GM21390 (cell line): Measurements from ENCODE around the gene PROX1.

Experiments
- ATAC-seq: cut with Tn5 transposase; IDR thresholded peaks from one replicate; pipeline ENCODE4 v1.9.1; 2021; ENCODE audit not compliant: unreplicated experiment

PROX1 gene

DNA sequence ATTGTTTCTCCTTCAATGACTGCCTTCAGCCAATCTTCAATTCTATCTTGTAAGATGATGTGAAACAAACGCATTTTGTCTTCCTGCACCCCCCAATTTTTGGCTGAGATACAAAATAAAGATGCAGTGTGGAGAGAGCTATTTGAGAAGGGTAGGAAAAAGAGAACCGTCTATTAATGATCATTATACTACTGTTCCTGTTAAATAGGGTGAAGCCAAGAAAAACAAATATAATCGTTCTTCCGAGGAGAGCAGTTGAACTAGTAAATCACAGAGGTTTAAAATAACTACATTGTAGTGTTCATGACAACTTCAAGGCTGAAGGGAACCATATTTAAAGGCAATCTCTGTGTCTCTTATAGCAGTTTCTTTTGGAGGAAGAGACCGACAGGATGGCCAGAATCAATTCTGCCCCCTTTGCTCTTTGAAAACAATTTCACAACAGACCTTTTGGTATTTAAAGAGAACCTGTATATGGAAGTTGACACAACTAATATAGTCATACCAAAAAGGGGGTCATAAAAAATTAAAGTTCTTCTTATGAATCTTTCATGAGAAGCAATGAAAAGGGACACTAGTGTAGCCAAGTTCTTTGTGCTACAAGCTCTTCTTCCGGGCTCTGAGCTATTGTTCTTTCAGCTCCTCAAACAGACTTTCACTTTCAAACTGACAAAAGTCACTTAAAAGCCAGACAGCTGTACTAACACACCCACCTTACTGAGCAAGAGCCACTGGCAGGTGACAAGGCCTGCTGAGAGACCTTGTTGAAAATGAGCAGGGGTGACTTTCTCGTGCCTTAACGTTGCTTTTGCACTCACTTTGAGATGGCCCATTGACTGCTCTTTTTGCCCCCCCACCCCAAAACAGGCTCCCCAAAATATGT, 30.9 kb downstream of the PROX1 start:
- ATAC-seq, result peak; percentile 71

DNA sequence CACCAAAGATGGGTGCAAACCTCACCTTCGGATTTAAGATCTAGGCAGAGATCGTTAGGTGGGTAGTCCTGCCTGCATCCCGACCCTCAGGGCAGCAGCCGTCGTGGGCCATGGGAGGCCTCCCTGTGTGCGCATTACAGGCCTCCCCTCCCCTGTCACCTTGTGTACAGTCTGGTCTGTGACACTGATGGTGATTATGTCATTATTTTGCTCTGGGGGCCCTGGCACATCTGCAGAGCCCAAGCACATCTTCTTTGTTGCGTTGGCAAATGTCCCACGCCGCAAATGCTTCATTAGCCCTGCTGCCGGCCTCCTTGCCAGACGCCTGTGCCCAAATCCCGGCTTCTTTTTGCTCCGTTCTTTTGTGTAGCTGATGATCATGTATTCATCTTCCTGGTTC, 31.7 kb downstream of the PROX1 start:
- ATAC-seq, result no peak

DNA sequence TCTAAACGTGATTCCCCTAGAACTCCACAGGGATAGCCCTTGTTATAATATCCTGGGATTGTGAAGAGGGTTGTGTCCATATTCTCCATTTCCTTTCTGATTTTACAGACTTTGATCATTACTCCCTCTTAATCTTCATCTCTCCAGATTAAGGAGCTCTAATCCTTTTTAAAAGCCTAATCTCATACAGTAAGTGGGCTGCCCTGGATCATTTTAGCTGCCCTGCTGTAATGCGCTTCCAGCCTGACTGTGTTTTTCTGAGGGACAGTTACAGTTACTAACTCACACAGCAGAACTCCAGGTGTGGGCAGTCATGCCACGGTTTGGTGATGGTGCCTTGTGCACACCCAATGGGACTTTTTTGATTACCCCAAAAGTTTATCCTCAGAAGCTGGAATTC, 33.5 kb downstream of the PROX1 start:
- no peak for ATAC-seq

DNA sequence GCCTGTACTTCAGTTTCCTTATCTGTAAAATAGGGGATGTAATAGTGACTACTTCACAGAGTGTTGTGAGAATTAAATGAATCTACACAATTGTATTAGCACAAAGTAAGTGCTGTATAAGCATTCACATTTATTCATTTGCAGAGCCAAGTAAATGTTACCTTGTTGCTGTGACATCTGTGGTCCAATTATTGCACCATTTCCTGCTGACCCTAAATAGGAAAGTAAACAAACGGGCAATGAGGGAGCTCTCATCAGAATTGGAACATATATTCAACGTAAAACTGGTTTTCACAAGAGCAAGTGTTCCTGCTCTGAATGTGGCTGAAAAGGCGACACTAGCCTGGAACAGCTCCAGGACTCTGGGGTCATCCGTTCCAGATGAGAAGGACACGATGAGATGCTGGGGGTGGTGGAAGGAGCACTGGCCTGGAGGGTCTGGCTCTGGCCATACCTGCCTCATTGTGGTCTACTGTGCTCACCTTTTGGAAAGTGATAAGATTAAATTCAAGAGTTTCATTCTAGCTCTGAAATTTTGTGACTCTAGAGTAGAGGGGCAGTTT, 34.5 kb downstream of the PROX1 start:
- ATAC-seq, result no peak

DNA sequence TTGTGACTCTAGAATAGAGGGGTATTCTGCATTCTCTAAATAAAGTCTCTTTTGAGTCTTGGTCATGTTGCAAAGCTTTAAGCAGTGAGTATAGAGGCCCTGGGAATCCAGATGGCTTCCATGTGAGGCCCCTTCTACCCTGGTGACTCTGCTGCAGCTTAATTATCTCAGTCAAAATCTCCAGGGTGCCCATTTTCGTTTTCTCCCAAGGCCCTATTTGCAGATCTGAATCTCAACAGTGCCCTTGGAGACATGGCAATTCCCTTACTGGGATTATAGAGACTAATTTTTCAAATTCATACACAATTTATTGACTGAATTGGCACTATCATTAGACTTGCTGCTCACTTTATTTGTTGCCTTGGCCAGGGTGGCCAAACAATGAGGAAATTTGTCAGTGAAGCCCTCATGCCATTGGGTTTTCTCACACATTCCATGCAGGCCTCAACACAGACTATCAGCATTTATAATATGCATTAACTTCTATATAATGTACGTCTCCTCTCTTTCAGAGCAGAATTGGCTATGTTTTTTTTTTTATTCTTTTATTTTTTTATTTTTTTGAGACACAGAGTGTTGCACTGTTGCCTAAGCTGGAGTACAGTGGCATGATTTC, 35.1 kb downstream of the PROX1 start:
- no peak for ATAC-seq

DNA sequence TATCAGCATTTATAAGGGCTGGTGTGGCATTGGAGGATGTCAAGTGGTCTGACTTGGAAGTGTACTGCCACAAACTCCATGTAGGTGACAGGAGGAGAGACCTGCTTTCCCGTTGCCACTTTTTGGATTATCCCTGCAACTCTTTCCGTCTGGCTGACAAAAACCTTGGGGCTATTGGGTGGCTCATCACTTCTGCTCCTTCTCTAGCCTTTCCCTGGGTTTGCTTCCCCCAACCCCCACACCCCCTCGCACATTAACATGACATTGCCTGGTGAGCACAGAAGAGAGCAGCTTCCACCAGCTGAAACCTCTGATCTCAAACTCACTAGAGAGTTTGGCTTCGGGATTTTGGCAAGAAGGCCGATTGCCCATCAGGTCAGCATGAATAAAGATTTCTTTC, 39.2 kb downstream of the PROX1 start:
- no peak for ATAC-seq

DNA sequence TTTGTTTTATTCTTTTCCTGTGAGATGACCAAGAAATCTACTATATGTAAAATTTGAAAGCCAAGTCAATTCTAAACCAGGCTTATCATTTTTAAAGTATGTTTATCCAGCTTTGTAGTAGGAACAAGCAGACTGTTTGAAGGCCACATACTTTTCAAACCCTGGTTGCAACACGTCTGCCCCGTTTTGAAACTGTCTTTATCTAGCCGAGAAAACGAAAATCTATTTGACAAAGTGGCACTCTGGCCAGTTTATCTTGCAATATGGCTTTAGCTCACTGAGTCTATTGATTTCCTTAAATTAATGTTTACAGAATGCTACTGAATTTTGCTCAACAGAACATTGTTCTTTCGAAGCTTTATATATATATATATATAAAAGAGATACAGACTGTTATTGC, 39.7 kb downstream of the PROX1 start:
- ATAC-seq, result no peak

DNA sequence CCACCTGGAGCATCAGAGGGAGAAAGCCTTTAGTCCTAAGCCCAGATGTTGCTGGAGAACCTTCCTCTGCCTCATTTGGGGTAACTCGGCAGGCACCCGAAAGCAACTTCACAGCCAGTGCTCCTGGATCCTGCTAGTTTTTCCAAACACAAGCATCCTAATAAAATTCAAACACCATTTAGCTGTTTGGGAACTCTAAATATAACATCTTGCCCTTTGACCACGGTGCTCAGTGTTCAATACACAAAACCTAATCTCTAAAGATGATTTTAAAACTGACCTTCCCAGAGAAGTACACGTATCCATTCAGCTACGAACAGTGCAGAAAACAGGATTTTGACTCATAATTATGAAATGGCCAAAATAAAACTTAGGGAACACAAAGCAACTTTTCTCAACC, 40.3 kb downstream of the PROX1 start:
- no peak for ATAC-seq

DNA sequence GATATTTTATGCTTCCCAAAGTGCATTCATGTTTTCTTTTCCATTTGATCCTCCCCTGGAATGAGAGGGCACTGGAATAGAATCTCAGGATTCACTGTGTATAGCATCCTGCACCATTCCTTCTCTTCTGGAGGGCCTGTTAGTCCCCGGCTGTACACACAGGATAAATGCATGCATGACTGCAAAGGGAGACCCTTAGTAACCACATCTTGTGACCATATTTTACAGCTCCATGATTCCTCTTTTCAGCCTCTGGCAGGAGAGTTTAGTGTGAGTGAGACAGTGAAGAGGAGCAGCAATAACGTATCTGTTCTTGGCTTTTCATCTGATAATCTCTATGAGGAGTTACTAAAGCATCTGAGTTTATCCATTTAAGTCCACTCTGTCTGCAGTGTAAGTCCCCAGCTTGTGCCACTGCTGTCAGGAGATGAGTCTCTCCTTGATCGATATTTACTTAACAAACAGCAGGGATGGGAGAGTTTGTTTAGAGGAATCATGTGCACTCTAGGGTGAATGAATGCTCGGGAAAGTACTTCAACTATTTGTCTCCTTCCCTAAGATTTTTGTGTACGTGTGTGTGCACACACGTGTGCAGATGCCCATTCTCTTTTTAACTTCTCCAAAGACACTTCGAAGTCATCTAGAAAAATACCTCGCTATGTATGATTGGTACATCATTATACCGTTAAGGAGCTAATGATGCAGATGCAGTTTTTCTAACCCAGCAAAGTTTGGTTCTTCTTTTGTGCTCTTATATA, 41.1 kb downstream of the PROX1 start:
- no peak for ATAC-seq

DNA sequence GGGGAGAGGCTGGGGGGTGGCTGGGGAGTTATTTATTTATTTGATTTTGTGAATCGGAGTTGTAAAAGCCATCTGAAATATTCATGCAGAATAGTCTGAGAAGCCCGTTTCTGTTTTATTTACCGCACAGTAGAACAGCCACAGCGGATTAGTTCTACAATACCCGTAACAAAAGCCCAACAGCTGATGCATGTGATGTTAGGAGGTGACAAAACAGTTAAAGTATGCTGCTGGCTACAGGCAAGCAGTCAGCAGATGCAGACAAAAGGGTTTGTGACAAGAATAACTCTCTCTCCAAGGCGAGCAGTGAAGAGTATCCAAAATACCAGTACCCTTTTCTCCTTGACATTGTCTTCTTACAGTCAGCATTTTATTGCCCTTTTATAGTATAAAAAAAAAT, 42.0 kb downstream of the PROX1 start:
- ATAC-seq, result no peak

DNA sequence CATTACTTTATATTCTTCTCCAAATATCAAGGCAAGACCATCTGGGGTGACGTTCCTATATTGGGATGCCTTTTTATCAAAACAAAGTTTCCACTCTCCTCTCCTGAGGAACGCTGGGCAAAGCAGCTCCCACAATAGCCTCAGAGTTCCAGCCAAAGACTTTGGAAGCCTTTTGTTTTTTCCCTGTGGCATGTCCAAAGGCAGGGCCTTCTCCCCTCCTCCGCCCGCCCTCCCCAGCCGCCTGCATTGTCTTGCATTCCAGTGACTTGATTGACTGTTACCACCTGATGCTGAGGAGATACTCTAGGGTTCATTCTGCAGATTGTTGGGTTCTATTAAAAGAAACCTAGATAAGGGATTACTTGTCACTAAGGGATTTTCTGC, 43.5 kb downstream of the PROX1 start:
- no peak for ATAC-seq

DNA sequence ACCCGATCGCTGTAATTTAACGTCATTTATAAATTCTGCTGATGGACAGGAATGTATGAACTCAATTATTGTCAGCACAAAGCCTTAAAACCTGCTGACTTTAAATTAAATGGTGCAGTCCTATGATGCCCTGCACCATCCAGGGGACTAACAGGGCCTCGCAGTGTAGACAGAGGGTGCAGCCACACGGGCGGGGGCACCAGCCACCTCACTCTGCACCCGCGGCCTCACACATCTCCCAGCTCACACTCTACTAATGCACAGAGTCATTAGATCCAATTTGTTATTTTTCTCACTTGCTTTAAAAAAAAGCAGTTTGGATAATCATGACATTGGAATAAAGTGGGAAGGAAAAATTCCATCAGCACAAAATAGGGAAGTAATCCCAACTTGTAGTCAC, 49.7 kb downstream of the PROX1 start:
- no peak for ATAC-seq

DNA sequence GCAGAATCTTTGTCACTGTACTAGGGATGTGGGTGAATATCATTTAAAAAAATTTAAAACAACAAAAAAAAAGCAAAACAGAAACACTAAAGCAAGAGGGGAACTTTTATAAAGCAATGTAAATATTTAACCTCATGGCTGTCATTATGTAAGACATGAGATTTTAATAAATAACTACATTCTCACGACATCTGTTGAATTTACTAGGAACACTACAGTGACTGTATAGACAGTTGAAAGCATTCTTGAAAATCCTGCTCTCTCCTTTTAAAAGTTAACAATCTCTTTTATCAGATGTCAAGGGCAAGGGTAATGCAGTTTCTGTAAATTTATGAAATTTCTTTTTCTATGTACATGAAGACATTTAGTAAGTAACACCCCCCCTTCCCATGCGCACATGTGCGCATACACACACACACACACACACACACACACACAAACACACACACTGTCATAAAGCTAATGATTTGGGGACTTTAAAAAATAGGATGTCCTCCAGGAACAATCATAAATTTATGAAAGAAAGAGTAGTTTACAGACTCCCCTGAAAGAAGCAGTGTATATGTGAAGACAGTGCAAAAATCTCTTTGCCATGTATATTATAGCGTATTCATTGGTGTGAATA, 51.7 kb downstream of the PROX1 start:
- ATAC-seq, result no peak

DNA sequence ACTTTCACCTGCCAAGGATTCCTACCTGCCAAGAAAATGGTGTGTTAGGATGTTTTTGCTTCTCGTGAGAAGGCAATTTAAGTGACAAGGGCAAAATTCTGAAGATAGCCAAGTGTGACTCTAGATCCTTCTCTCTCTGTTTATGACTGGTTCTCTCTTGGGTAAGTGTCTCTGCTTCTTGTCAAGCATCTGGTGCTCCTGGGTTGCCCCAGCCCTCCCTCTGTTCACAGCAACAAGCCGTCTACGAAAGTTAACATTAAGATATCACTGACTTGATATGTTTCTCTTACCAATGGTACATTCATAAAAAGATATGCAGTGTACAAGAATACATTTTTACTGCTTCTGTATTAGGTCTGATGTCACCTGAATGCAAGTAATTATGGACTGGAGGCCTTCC, 55.4 kb downstream of the PROX1 start:
- no peak for ATAC-seq

DNA sequence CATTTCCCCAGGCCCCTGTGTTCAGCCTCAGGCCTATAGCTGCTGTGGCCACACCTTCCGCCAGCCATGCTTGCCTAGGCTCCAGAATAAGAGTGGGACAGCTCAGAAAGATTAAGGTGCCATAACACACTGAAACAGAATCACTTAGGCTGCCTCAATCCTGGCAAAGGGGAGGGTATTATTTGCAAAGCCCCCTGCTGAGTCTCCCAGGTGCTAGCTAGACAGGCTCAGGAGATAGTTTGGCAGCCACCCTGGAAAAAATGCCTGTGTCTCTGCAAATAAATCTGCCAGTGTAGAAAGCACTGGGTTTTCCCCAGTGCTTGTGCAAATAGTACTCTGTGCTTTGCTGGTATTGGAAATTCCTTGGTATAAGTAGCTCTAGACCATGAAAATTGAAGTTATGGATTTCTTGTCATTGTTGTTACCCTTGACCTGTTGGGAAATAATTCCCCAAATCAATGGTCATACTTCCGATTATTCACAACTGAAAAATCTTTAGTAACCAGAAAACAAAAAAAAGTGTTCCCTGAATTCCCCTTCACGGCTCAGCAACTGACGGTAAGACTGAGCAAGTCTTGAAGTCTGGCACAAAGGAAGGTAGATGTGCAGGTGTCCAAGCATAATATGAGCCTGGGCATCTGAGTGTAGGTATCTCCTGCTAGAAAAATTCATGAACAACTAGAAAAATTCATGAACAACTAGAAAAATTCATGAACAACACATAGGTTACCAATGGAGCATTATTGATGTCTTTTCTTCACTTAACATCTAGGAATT, 56.9 kb downstream of the PROX1 start:
- no peak for ATAC-seq

DNA sequence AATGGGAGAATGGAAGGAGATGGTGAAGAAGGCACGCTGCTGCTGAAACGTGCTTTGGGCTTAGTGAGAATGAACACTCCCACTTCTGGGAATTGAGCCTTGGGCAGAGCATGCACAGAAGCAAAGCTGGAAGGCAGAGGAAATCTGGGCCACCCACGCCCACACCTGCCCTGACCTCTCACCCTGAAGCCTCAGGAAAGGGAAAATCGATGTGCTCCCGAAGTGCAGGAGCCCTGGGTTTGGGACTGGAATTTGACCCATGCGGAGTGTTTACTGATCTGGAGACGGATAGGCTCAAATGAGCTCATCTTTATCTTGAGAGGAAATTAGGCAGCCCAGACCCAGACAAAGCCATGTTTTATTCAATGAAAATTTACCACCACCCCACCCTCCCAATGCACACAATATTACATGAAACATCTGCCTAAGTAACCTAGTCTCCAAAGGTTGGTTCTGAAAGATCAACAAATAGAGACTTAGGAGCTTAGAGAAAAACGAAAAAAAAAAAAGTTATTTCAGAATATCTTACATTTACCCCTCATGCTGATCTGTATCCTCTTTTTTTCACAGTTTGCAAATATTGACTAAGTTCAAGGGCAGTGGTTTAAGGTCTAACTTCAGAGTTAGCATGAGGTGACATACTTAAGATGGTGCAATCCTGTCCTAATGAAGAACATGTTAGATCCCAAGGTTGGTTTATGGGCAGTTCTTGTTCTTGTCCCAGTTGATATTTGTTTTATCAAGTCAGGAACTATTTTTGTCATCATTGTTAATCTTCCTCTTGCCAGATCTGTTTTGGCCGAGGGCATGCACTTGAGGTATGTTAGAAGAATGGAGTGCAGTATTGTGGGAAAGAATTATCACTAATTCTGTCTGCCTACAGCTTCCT, 63.0 kb downstream of the PROX1 start:
- no peak for ATAC-seq

DNA sequence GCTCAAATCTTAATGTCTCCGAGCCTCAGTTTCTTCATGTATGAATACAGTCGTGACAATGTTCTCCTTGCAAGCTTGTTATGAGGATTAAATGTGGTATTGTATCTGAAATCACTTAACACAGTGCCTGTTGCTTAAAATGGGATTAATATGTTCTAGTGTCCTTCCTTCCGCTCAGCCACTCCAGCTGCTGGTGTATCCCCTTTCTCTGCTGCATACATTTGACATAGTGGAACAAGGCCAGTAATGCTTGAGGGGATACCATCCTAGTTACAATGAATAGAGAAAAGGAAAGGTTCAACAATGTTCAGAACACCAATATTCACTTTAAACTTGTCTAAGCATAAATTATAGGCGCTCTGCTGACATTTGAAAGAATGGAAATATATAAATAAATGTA, 64.0 kb downstream of the PROX1 start:
- no peak for ATAC-seq

DNA sequence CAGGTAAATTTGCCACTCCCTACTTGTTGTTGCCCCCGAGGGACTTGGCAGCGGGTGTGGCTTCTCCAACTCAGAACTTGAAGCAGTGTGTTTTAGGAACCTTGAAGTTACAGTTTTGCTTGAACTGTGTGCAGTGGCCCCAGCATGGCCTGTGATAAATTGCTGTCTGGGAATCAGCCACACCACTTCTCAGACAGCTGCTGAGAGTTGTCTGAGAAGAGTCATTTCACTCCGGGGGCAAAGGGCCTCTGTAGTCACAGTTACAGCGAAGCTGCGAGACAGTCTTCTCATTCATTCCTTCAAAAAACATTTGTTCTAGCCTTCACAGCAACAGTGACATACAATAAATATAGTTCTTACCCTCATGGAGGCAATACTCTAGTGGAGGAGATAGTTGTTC, 70.3 kb downstream of the PROX1 start:
- no peak for ATAC-seq

DNA sequence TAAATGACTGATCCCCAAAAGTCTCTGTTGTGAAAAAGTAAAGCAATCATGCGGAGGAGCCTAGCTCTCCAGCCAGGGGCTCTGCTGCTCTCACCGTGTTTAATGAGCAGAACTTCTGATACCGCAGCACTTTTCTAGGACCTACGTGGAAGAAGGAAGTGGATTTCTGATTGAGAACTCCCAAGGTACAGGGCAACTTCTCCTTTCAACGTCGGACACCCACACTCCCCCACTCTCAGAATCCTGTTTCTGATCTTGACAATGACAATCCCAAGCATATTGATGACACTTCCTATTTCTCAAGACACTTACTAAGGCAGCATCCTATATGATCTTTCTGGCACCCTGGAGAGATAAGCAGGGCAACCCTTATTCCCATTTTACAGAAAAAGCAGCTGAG, 78.4 kb downstream of the PROX1 start:
- ATAC-seq, result no peak

DNA sequence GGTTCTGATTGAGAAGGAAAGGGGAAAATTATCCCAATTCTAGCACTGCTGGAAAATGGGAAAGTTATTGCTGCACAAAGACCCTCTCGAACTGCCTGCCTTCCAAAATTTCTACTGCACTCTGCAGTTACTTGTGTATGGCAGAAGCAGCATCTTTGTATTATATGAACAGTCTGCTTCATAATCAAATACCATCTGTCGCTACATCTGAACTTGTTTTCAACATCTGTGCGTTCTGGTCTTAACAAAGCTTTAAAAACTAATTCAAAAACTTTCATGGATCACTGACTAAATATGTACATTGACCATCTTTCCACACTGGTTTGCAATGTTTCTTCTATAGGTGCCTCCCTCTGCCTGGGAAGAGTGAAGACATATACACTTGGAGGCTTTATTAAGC, 79.2 kb downstream of the PROX1 start:
- no peak for ATAC-seq
